SK-N-SH (cell line): ENCODE data around the gene MVB12B. TPM values are rescaled to one million over a fixed set of nuclear protein-coding genes. Genes with fewer than 3 reads are reported as not detected.

Experiments
- CTCF ChIA-PET: fragments of 300-600, 350-600 bp; formaldehyde crosslinking; extraction: SDS; loops from one replicate; lab custom pipeline; 2021; lab: Yijun Ruan, JAX
- POLR2A ChIA-PET: fragments of 350-600 bp; sonication (Branson Sonifier 250); formaldehyde crosslinking; extraction: SDS; loops from one replicate; lab custom pipeline; 2020; ENCODE audit warnings: antibody characterized with exemption, inconsistent platforms; lab: Yijun Ruan, JAX
- DNase-seq: peaks from one replicate; pipeline ENCODE4 v3.0.0; 2012
- H2AFZ ChIP-seq: fragments of 200-600 bp; sonication (generic); 2 replicates; pipeline ENCODE4 v1.8.1; 2016; ENCODE audit warnings: antibody characterized with exemption, mild to moderate bottlenecking, low read depth
- H3F3A ChIP-seq: fragments of 200-600 bp; sonication (generic); replicated peaks from 2 replicates; pipeline ENCODE3; 2016; ENCODE audit warnings: antibody characterized with exemption, mild to moderate bottlenecking; ENCODE audit not compliant: insufficient read depth
- H3K27ac ChIP-seq, 2 experiments: fragments of 200-500 bp in 1 of 2; fragments of 200-600 bp in 1 of 2; sonication (Bioruptor generic) in 1 of 2; sonication (generic), shearing (Covaris generic) in 1 of 2; 2 replicates each; pipeline versions ENCODE4 v1.5.1 to v1.6.1; 2014 to 2016; ENCODE audit warnings: low read depth in 2 of 2, inconsistent platforms in 1 of 2, low read length in 1 of 2, mild to moderate bottlenecking in 1 of 2, mixed read lengths in 1 of 2
- H3K27me3 ChIP-seq: fragments of 200-600 bp; sonication (generic), shearing (Covaris generic); 2 replicates; pipeline ENCODE4 v1.6.1; 2016; ENCODE audit warnings: mixed run types; ENCODE audit not compliant: insufficient read depth
- H3K36me3 ChIP-seq, 2 experiments: fragments of 200-500 bp in 1 of 2; fragments of 200-600 bp in 1 of 2; sonication (Bioruptor generic) in 1 of 2; sonication (generic) in 1 of 2; replicated peaks in 1 of 2; 2 replicates each; pipeline versions ENCODE3 to v1.5.1; 2014 to 2016; ENCODE audit warnings: low read length in 1 of 2, mild to moderate bottlenecking in 1 of 2; ENCODE audit not compliant: insufficient read depth in 2 of 2, control insufficient read depth in 1 of 2
- H3K4me1 ChIP-seq, 2 experiments: fragments of 200-500 bp in 1 of 2; fragments of 200-600 bp in 1 of 2; sonication (Bioruptor generic) in 1 of 2; sonication (generic), shearing (Covaris generic) in 1 of 2; 2 replicates each; pipeline versions ENCODE4 v1.5.1 to v1.6.1; 2014 to 2016; ENCODE audit warnings: low read depth in 1 of 2, low read length in 1 of 2, mixed run types in 1 of 2; ENCODE audit not compliant: insufficient read depth in 2 of 2, control insufficient read depth in 1 of 2
- H3K4me2 ChIP-seq: fragments of 200-600 bp; sonication (generic), shearing (Covaris generic); 2 replicates; pipeline ENCODE4 v1.6.1; 2017; ENCODE audit warnings: mixed run types
- H3K4me3 ChIP-seq, 2 experiments: fragments of 200-500 bp in 1 of 2; fragments of 200-600 bp in 1 of 2; sonication (Bioruptor generic) in 1 of 2; sonication (generic), shearing (Covaris generic) in 1 of 2; 2 replicates each; pipeline versions ENCODE4 v1.5.1 to v1.8.1; 2014 to 2016; ENCODE audit warnings: low read depth in 2 of 2, inconsistent platforms in 1 of 2, low read length in 1 of 2, mild to moderate bottlenecking in 1 of 2, mixed read lengths in 1 of 2, moderate library complexity in 1 of 2
- H3K79me2 ChIP-seq: fragments of 200-600 bp; sonication (generic); 2 replicates; pipeline ENCODE4 v1.8.1; 2017; ENCODE audit warnings: mild to moderate bottlenecking; ENCODE audit not compliant: insufficient read depth
- H3K9ac ChIP-seq: fragments of 200-600 bp; sonication (generic); 2 replicates; pipeline ENCODE4 v1.6.1; 2017; ENCODE audit warnings: mixed run types
- H3K9me2 ChIP-seq: fragments of 200-600 bp; sonication (generic); 2 replicates; pipeline ENCODE4 v1.6.1; 2017; ENCODE audit warnings: mixed run types
- H3K9me3 ChIP-seq: fragments of 200-600 bp; sonication (generic); 2 replicates; pipeline ENCODE4 v1.6.1; 2017; ENCODE audit warnings: mixed run types, mild to moderate bottlenecking, moderate library complexity
- H4K20me1 ChIP-seq: fragments of 200-600 bp; sonication (generic); 2 replicates; pipeline ENCODE4 v1.6.1; 2017; ENCODE audit warnings: mild to moderate bottlenecking, mixed run types; ENCODE audit not compliant: insufficient read depth
- EP300 ChIP-seq, 2 experiments: IDR thresholded peaks; 2 replicates each; pipeline versions ENCODE4 v1.4.0 to v1.6.1; 2012; ENCODE audit warnings: borderline replicate concordance in 1 of 2, low read depth in 1 of 2, low read length in 1 of 2
- EZH2phosphoT487 ChIP-seq: fragments of 200-600 bp; sonication (generic); IDR thresholded peaks from 2 replicates; pipeline ENCODE4 v1.6.1; 2017; ENCODE audit warnings: low read depth, mixed run types, mild to moderate bottlenecking, antibody characterized with exemption, moderate library complexity, borderline replicate concordance
- FOXJ3 ChIP-seq: sonication (generic); formaldehyde crosslinking; IDR thresholded peaks from 2 replicates; pipeline ENCODE4 v1.5.1; 2020; ENCODE audit warnings: mild to moderate bottlenecking, missing genetic modification reagents
- FOXM1 ChIP-seq: IDR thresholded peaks from 2 replicates; pipeline ENCODE4 v1.4.0; 2012; ENCODE audit warnings: low read depth, mild to moderate bottlenecking
- GATA2 ChIP-seq: sonication (generic); formaldehyde crosslinking; IDR thresholded peaks from 2 replicates; pipeline ENCODE4 v1.5.0; 2020; ENCODE audit warnings: mild to moderate bottlenecking, missing genetic modification reagents
- JUND ChIP-seq: IDR thresholded peaks from 2 replicates; pipeline ENCODE4 v1.4.0; 2012
- MEF2A ChIP-seq: IDR thresholded peaks from 2 replicates; pipeline ENCODE4 v1.4.0; 2012; ENCODE audit warnings: low read depth, borderline replicate concordance
- MXI1 ChIP-seq: IDR thresholded peaks from 2 replicates; pipeline ENCODE4 v1.6.1; 2012; ENCODE audit warnings: mild to moderate bottlenecking, low read depth, low read length, improper control_type of control experiment
- NRF1 ChIP-seq: IDR thresholded peaks from 2 replicates; pipeline ENCODE4 v1.6.1; 2012; ENCODE audit warnings: low read depth, mild to moderate bottlenecking, low read length
- RCOR1 ChIP-seq: fragments of 150-350 bp; IDR thresholded peaks from 2 replicates; pipeline ENCODE4 v1.6.1; 2017; ENCODE audit warnings: antibody characterized with exemption, low read length
- RFX5 ChIP-seq: IDR thresholded peaks from 2 replicates; pipeline ENCODE4 v1.6.1; 2012; ENCODE audit warnings: mild to moderate bottlenecking, improper control_type of control experiment, low read length
- SIN3A ChIP-seq: IDR thresholded peaks from 2 replicates; pipeline ENCODE4 v1.6.1; 2012; ENCODE audit warnings: low read depth, mild to moderate bottlenecking, low read length, moderate library complexity, borderline replicate concordance
- TAF1 ChIP-seq: IDR thresholded peaks from 2 replicates; pipeline ENCODE4 v1.6.1; 2012; ENCODE audit warnings: low read depth, mild to moderate bottlenecking, low read length, moderate library complexity, borderline replicate concordance
- TEAD4 ChIP-seq: IDR thresholded peaks from 2 replicates; pipeline ENCODE4 v1.4.0; 2012; ENCODE audit warnings: mild to moderate bottlenecking, borderline replicate concordance; ENCODE audit not compliant: insufficient read depth
- YY1 ChIP-seq: IDR thresholded peaks from 2 replicates; pipeline ENCODE4 v1.4.0; 2012; ENCODE audit warnings: low read depth, mild to moderate bottlenecking
- WGBS: methylation state at CpG from one replicate; pipeline ENCODE4 v1.1.6; 2017; ENCODE audit warnings: low lambda C conversion rate; 5-methylcytosine and 5-hydroxymethylcytosine counted together
- polyA plus RNA-seq, 3 experiments: library from polyadenylated mRNA; depleted of rRNA; stranded (reverse); fragments of >200 nt; gene quantifications; 2 replicates each; pipeline ENCODE4 v1.2.3, GENCODE V29; 2012
- TF ChIP-seq, protein P1 (sequence below): IDR thresholded peaks from 2 replicates; pipeline ENCODE4 v1.4.0; 2012; ENCODE audit warnings: low read depth
- TF ChIP-seq, protein P2 (sequence below): IDR thresholded peaks from 2 replicates; pipeline ENCODE4 v1.6.1; 2012; ENCODE audit warnings: mild to moderate bottlenecking, low read depth, low read length, moderate library complexity
- TF ChIP-seq, protein P3 (sequence below): fragments of 200-600 bp; sonication (generic); IDR thresholded peaks from 2 replicates; pipeline ENCODE4 v1.6.1; 2017; ENCODE audit warnings: antibody characterized with exemption, mild to moderate bottlenecking, moderate library complexity
- TF ChIP-seq, protein P4 (sequence below): IDR thresholded peaks from 2 replicates; pipeline ENCODE4; 2012
- TF ChIP-seq, protein P5 (sequence below): IDR thresholded peaks from 2 replicates; pipeline ENCODE4 v1.4.0; 2012; ENCODE audit warnings: low read depth, borderline replicate concordance

MVB12B gene
- polyA plus RNA-seq, 1 of the 3 experiments (the other 2 are of a cell fraction) = 5.1 TPM

DNA sequence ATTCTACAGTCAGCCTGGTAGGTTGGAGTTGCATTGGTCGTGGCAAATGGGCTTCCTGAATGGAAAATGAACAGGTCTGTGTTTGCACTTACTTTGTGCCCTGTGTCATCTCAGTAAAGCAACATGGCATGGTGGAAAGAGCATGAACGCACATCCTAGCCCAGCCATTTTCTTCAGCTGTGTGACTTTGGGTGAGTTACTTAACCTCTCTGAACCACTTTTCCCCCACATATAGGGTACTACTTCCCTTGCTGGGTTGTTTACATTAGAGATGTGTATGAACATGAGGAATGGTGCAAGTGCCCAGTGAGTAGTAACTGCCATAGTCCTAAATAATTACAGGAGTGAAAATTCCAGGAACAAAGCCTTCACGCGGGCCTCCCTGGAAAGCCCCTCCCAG lies 83.6 kb downstream of the MVB12B start:
- peaks cover 0 to 6% of the 10 kb centered on the region in 2 experiments for H3K36me3 ChIP-seq
- H3K4me1 ChIP-seq = peaks cover 0 to 11% of the 10 kb centered on the region in 2 experiments; a peak in 1 of 4 replicates
- no peak overlapping the region for H3K4me3 ChIP-seq
- DNase-seq = no peak
- H3K9ac ChIP-seq = no peak overlapping the region
- H3K9me3 ChIP-seq = no peaks in the 10 kb centered on the region
- H3F3A ChIP-seq = no peaks in the 10 kb centered on the region
- H4K20me1 ChIP-seq = no peaks in the 10 kb centered on the region
- ChIA-PET CTCF (interaction anchor here (5.7 kb wide), 1 partner anchor 12 kb away, joined by 38 read pairs; no protein-coding TSS in a partner anchor), POLR2A (no interaction called here)
- no peaks in the 10 kb centered on the region for H3K27me3 ChIP-seq
- no peaks in the 10 kb centered on the region for H3K79me2 ChIP-seq
- no peaks in the 10 kb centered on the region for H3K9me2 ChIP-seq
- no peak overlapping the region for H3K4me2 ChIP-seq
- TF ChIP-seq TEAD4 (no peak), RFX5 (no peak), MEF2A (no peak), SIN3A (no peak), EP300 (IDR thresholded peaks at IDR 0.05; ENCODE audit: borderline replicate concordance in 1 of 2, low read depth in 1 of 2, low read length in 1 of 2) (no peak), RCOR1 (no peak), YY1 (no peak), FOXJ3 (CRISPR knock-in tag) (no peak), MXI1 (no peak), NRF1 (no peak), TAF1 (no peak), JUND (no peak), GATA2 (CRISPR knock-in tag) (no peak), EZH2phosphoT487 (no peak), FOXM1 (no peak)
- TF ChIP-seq, protein P1, sequence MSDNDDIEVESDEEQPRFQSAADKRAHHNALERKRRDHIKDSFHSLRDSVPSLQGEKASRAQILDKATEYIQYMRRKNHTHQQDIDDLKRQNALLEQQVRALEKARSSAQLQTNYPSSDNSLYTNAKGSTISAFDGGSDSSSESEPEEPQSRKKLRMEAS = no peak
- TF ChIP-seq, protein P2, sequence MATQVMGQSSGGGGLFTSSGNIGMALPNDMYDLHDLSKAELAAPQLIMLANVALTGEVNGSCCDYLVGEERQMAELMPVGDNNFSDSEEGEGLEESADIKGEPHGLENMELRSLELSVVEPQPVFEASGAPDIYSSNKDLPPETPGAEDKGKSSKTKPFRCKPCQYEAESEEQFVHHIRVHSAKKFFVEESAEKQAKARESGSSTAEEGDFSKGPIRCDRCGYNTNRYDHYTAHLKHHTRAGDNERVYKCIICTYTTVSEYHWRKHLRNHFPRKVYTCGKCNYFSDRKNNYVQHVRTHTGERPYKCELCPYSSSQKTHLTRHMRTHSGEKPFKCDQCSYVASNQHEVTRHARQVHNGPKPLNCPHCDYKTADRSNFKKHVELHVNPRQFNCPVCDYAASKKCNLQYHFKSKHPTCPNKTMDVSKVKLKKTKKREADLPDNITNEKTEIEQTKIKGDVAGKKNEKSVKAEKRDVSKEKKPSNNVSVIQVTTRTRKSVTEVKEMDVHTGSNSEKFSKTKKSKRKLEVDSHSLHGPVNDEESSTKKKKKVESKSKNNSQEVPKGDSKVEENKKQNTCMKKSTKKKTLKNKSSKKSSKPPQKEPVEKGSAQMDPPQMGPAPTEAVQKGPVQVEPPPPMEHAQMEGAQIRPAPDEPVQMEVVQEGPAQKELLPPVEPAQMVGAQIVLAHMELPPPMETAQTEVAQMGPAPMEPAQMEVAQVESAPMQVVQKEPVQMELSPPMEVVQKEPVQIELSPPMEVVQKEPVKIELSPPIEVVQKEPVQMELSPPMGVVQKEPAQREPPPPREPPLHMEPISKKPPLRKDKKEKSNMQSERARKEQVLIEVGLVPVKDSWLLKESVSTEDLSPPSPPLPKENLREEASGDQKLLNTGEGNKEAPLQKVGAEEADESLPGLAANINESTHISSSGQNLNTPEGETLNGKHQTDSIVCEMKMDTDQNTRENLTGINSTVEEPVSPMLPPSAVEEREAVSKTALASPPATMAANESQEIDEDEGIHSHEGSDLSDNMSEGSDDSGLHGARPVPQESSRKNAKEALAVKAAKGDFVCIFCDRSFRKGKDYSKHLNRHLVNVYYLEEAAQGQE = no peak
- TF ChIP-seq, protein P3, sequence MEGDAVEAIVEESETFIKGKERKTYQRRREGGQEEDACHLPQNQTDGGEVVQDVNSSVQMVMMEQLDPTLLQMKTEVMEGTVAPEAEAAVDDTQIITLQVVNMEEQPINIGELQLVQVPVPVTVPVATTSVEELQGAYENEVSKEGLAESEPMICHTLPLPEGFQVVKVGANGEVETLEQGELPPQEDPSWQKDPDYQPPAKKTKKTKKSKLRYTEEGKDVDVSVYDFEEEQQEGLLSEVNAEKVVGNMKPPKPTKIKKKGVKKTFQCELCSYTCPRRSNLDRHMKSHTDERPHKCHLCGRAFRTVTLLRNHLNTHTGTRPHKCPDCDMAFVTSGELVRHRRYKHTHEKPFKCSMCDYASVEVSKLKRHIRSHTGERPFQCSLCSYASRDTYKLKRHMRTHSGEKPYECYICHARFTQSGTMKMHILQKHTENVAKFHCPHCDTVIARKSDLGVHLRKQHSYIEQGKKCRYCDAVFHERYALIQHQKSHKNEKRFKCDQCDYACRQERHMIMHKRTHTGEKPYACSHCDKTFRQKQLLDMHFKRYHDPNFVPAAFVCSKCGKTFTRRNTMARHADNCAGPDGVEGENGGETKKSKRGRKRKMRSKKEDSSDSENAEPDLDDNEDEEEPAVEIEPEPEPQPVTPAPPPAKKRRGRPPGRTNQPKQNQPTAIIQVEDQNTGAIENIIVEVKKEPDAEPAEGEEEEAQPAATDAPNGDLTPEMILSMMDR = no peak
- TF ChIP-seq, protein P4, sequence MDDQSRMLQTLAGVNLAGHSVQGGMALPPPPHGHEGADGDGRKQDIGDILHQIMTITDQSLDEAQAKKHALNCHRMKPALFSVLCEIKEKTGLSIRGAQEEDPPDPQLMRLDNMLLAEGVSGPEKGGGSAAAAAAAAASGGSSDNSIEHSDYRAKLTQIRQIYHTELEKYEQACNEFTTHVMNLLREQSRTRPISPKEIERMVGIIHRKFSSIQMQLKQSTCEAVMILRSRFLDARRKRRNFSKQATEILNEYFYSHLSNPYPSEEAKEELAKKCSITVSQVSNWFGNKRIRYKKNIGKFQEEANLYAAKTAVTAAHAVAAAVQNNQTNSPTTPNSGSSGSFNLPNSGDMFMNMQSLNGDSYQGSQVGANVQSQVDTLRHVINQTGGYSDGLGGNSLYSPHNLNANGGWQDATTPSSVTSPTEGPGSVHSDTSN = no peak
- TF ChIP-seq, protein P5, sequence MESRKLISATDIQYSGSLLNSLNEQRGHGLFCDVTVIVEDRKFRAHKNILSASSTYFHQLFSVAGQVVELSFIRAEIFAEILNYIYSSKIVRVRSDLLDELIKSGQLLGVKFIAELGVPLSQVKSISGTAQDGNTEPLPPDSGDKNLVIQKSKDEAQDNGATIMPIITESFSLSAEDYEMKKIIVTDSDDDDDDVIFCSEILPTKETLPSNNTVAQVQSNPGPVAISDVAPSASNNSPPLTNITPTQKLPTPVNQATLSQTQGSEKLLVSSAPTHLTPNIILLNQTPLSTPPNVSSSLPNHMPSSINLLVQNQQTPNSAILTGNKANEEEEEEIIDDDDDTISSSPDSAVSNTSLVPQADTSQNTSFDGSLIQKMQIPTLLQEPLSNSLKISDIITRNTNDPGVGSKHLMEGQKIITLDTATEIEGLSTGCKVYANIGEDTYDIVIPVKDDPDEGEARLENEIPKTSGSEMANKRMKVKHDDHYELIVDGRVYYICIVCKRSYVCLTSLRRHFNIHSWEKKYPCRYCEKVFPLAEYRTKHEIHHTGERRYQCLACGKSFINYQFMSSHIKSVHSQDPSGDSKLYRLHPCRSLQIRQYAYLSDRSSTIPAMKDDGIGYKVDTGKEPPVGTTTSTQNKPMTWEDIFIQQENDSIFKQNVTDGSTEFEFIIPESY = no peak
- TF ChIP-seq, all 33 proteins: peak for 0
- Histone ChIP-seq H2AFZ (no peak overlapping the region), H3K27ac (no peak overlapping the region)
- WGBS = 91% methylated on average over 4 of the region's 4 CpGs
